HepG2 (cell line): ENCODE results near the gene U2AF2. TPM values are rescaled to one million over a fixed set of nuclear protein-coding genes. Genes with fewer than 3 reads are reported as not detected.

Experiments used
- ATAC-seq: fragments of 200-7000 bp; cut with Tn5 transposase; 3 replicates; pipeline ENCODE4 v1.9.1; 2020; ENCODE audit warnings: mild to moderate bottlenecking, moderate library complexity
- BruUV-seq: library from RNA; stranded (reverse); fragments of 400-500 nt; replicated peaks from 2 replicates; lab custom pipeline; 2021; lab: Mats Ljungman, UMichigan
- CTCF ChIA-PET: fragments of 300-600 bp; formaldehyde crosslinking; extraction: SDS; loops from one replicate; lab custom pipeline; 2021; ENCODE audit warnings: low total read pairs, inconsistent platforms, low intra/inter-chr PET ratio; lab: Yijun Ruan, JAX
- POLR2A ChIA-PET: fragments of 350-600 bp; sonication (Branson Sonifier 250); formaldehyde crosslinking; loops from one replicate; lab custom pipeline; 2020; ENCODE audit warnings: antibody characterized with exemption, inconsistent platforms; lab: Yijun Ruan, JAX
- DNase-seq: peaks from one replicate; pipeline ENCODE4 v3.0.0-alpha.2; 2015; ENCODE audit warnings: low spot score
- FAIRE-seq: peaks from 3 replicates; lab custom pipeline; 2011; peaks lifted over from hg19 to GRCh38; lab: Jason Lieb, UNC
- H2AFZ ChIP-seq: one replicate; pipeline ENCODE4 v1.6.1; 2011; ENCODE audit warnings: low read length, inconsistent platforms
- H3K27ac ChIP-seq: fragments of 300-600 bp; 3 replicates; pipeline ENCODE4 v1.8.0; 2011; ENCODE audit warnings: mixed run types, mild to moderate bottlenecking, mixed read lengths, low read length, inconsistent platforms; ENCODE audit not compliant: insufficient read depth; ENCODE audit errors: extremely low read length
- H3K27me3 ChIP-seq, 2 experiments: fragments of 200-600 bp in 1 of 2; 2 replicates in 1 of 2; 3 replicates in 1 of 2; pipeline versions ENCODE4 v1.6.0 to v1.8.0; 2011; ENCODE audit warnings: low read length in 2 of 2, mild to moderate bottlenecking in 2 of 2, moderate library complexity in 2 of 2, inconsistent platforms in 1 of 2; ENCODE audit not compliant: insufficient read depth in 2 of 2, control insufficient read depth in 1 of 2
- H3K36me3 ChIP-seq, 2 experiments: fragments of 200-600 bp in 1 of 2; replicated peaks in 1 of 2; 2 replicates in 1 of 2; 3 replicates in 1 of 2; pipeline versions ENCODE4 v1.5.1 to v1.8.0; 2011; ENCODE audit warnings: low read length in 2 of 2, inconsistent platforms in 1 of 2; ENCODE audit not compliant: insufficient read depth in 2 of 2, control insufficient read depth in 1 of 2
- H3K4me1 ChIP-seq: 2 replicates; pipeline ENCODE4 v1.5.1; 2012; ENCODE audit warnings: low read length, inconsistent platforms; ENCODE audit not compliant: insufficient read depth
- H3K4me2 ChIP-seq: 2 replicates; pipeline ENCODE4 v1.6.0; 2011; ENCODE audit warnings: low read depth, low read length, inconsistent platforms
- H3K4me3 ChIP-seq, 3 experiments: fragments of 200-600 bp in 1 of 3; sonication (generic), shearing (Covaris generic) in 1 of 3; replicated peaks in 1 of 3; 2 replicates each; pipeline ENCODE4 v1.5.1; 2011 to 2016; ENCODE audit warnings: low read length in 3 of 3, inconsistent platforms in 2 of 3, low read depth in 2 of 3, mild to moderate bottlenecking in 2 of 3, control low read depth in 1 of 3, mixed read lengths in 1 of 3; ENCODE audit not compliant: insufficient read depth in 1 of 3
- H3K79me2 ChIP-seq: one replicate; pipeline ENCODE4 v1.6.1; 2011; ENCODE audit warnings: low read length, inconsistent platforms; ENCODE audit not compliant: insufficient read depth
- H3K9ac ChIP-seq: 2 replicates; pipeline ENCODE4 v1.6.0; 2011; ENCODE audit warnings: mild to moderate bottlenecking, low read depth, low read length, inconsistent platforms; ENCODE audit not compliant: insufficient read depth
- H3K9me3 ChIP-seq: 2 replicates; pipeline ENCODE4 v1.5.1; 2012; ENCODE audit warnings: mild to moderate bottlenecking, low read length
- H4K20me1 ChIP-seq: 2 replicates; pipeline ENCODE4 v1.6.0; 2011; ENCODE audit warnings: inconsistent platforms, mild to moderate bottlenecking, low read length, moderate library complexity; ENCODE audit not compliant: insufficient read depth
- AGO2 ChIP-seq: fragments of 200-400 bp; formaldehyde crosslinking; optimal IDR thresholded peaks from 2 replicates; pipeline ENCODE3; 2017; ENCODE audit warnings: mild to moderate bottlenecking, low read depth, low read length, moderate library complexity
- IKZF1 ChIP-seq: fragments of 450-650 bp; IDR thresholded peaks from 2 replicates; pipeline ENCODE4 v1.7.1; 2016
- NR2F1 ChIP-seq, 2 experiments: fragments of 450-650 bp in 1 of 2; formaldehyde crosslinking in 1 of 2; IDR thresholded peaks; 2 replicates each; pipeline versions ENCODE4 v1.5.0 to v1.6.1; 2016 to 2020; ENCODE audit warnings: mild to moderate bottlenecking in 1 of 2, missing compliant biosample characterization in 1 of 2, missing genetic modification reagents in 1 of 2, moderate library complexity in 1 of 2
- NR3C1 ChIP-seq: sonication (generic); formaldehyde crosslinking; IDR thresholded peaks from 2 replicates; pipeline ENCODE4 v1.4.0; 2020; ENCODE audit warnings: missing genetic modification reagents
- WGBS: methylation state at CpG from one replicate; pipeline ENCODE4 v1.1.6; 2017; ENCODE audit warnings: low lambda C conversion rate; 5-methylcytosine and 5-hydroxymethylcytosine counted together
- in situ Hi-C: cut with HindIII; loops from 2 replicates; pipeline ENCODE4 v1.10.0; 2017; ENCODE audit warnings: low pct_unique_long_range_greater_than_20kb; ENCODE audit not compliant: extremely low pct_ligation_motif_present
- intact Hi-C: fragments of 100-400 bp; cut with micrococcal nuclease; formaldehyde crosslinking; loops from one replicate; pipeline ENCODE4 v1.10.0; 2022; ENCODE audit not compliant: unreplicated experiment
- polyA plus RNA-seq, 8 experiments: library from polyadenylated mRNA; depleted of rRNA in 3 of 8; stranded (reverse) in 7 of 8; unstranded in 1 of 8; fragments of >200 nt; fragmentation: Illumina TruSeq in 4 of 8; extraction: Trizol in 4 of 8; gene quantifications; 2 replicates each; pipeline versions ENCODE4 v1.2.1 to v1.2.3, GENCODE V29; 2011 to 2016; ENCODE audit warnings: low read depth in 4 of 8, missing spikeins in 1 of 8, mixed read lengths in 1 of 8; ENCODE audit not compliant: insufficient read depth in 1 of 8
- total RNA-seq, 5 experiments: library from RNA; depleted of rRNA; stranded (reverse); fragments of >200 nt; fragmentation: Illumina TruSeq; extraction: Trizol; gene quantifications; 2 replicates each; pipeline ENCODE4 v1.2.3, GENCODE V29; 2016; ENCODE audit warnings: low read depth in 1 of 5
- TF ChIP-seq, protein P1 (sequence below): sonication (generic); formaldehyde crosslinking; IDR thresholded peaks from 2 replicates; pipeline ENCODE4 v1.5.0; 2020; ENCODE audit warnings: mild to moderate bottlenecking, missing genetic modification reagents, moderate library complexity
- TF ChIP-seq, protein P2 (sequence below): sonication (generic); formaldehyde crosslinking; IDR thresholded peaks from 2 replicates; pipeline ENCODE4 v1.5.0; 2020; ENCODE audit warnings: mild to moderate bottlenecking, missing genetic modification reagents, borderline replicate concordance

U2AF2 gene
- total and polyA plus RNA-seq, 2 of the 13 experiments (the other 11 are each of a cell fraction or from before 2014, with no cell fraction given) = 84.3 to 124 TPM

DNA sequence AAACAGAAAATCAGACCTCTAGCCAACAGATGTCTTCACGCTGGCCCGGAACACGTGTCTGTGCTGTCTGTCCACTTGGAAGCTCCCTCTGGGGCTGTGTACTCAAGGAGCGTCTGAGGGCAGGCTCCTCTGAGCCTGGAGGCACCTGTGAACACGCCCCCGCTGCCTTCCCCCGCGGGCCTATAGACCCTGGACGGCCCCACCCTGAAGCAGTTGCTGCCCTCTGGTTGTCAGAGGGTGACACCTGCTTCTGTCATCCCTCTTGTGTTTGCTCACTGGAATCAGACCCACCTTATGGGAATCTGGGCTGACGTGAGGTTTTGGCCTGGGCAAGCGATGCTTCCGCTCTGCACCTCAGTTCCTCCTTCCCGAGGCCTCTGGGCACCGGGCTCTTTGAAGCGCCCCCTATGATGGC lies 39.4 kb downstream of the U2AF2 start:
- Histone ChIP-seq H4K20me1 (no peaks in the 10 kb centered on the region), H3K4me1 (no peaks in the 10 kb centered on the region), H2AFZ (no peak overlapping the region), H3K27me3 (no peaks in the 10 kb centered on the region), H3K4me3 (no peak overlapping the region)
- 100% methylated on average over 9 of the region's 15 CpGs for WGBS
- in situ Hi-C loops = no loop called here
- CTCF ChIA-PET = no interaction called here
- TF ChIP-seq, protein P1, sequence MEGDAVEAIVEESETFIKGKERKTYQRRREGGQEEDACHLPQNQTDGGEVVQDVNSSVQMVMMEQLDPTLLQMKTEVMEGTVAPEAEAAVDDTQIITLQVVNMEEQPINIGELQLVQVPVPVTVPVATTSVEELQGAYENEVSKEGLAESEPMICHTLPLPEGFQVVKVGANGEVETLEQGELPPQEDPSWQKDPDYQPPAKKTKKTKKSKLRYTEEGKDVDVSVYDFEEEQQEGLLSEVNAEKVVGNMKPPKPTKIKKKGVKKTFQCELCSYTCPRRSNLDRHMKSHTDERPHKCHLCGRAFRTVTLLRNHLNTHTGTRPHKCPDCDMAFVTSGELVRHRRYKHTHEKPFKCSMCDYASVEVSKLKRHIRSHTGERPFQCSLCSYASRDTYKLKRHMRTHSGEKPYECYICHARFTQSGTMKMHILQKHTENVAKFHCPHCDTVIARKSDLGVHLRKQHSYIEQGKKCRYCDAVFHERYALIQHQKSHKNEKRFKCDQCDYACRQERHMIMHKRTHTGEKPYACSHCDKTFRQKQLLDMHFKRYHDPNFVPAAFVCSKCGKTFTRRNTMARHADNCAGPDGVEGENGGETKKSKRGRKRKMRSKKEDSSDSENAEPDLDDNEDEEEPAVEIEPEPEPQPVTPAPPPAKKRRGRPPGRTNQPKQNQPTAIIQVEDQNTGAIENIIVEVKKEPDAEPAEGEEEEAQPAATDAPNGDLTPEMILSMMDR = 0 out of 2 replicates have a peak, but pooled peaks have one; percentile 6
- TF ChIP-seq NR3C1 = no peak
- TF ChIP-seq, all 625 proteins: peak for 1
- peaks cover 25 to 40% of the 10 kb centered on the region in 2 experiments; a peak in 4 of 5 replicates for H3K36me3 ChIP-seq
- no peak for ATAC-seq
- H3K9ac ChIP-seq = no peak overlapping the region
- no peak overlapping the region for H3K27ac ChIP-seq
- H3K79me2 ChIP-seq = no peaks in the 10 kb centered on the region
- no peak for FAIRE-seq
- no peaks in the 10 kb centered on the region for H3K9me3 ChIP-seq
- POLR2A ChIA-PET = interaction anchor here (1.1 kb wide), 1 partner anchor 11 kb away, joined by 4 read pairs; no protein-coding TSS in a partner anchor
- H3K4me2 ChIP-seq = no peak overlapping the region
- intact Hi-C loops = no loop called here
- BruUV-seq = no TSS peak
- no peak for DNase-seq

DNA sequence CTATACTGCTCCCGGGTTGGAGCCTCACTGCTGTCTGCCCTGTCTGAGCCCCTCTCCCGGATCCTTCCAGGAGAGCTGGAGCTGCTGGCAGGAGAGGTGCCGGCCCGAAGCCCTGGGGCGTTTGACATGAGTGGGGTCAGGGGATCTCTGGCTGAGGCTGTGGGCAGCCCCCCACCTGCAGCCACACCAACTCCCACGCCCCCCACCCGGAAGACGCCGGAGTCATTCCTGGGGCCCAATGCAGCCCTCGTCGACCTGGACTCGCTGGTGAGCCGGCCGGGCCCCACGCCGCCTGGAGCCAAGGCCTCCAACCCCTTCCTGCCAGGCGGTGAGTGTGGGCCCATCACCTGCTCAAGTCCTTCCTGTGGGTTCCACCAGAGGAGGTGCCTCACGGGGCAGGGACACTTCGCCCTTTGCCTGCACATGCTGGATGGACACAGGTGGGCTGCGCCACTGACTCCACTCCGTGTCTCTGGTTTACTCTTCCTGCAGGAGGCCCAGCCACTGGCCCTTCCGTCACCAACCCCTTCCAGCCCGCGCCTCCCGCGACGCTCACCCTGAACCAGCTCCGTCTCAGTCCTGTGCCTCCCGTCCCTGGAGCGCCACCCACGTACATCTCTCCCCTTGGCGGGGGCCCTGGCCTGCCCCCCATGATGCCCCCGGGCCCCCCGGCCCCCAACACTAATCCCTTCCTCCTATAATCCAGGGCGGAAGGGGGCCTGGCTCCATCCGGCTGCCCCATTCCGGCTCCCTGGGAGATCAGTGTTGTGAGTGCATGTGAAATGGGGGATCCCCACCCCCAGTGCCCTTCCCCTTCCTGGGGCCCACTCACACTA lies 40.0 kb downstream of the U2AF2 start:
- no TSS peak for BruUV-seq
- no peak for FAIRE-seq
- Histone ChIP-seq H3K4me3 (no peak overlapping the region), H3K9ac (no peak overlapping the region), H3K36me3 (peaks cover 25 to 34% of the 10 kb centered on the region in 2 experiments; a peak in 4 of 5 replicates), H2AFZ (no peak overlapping the region), H3K4me2 (no peak overlapping the region), H3K9me3 (no peaks in the 10 kb centered on the region), H3K27me3 (no peaks in the 10 kb centered on the region), H3K4me1 (no peaks in the 10 kb centered on the region), H3K79me2 (no peaks in the 10 kb centered on the region), H4K20me1 (no peaks in the 10 kb centered on the region), H3K27ac (no peak overlapping the region)
- no peak for DNase-seq
- ATAC-seq = no peak
- 98% methylated on average over 28 of the region's 37 CpGs for WGBS
- CTCF ChIA-PET = no interaction called here
- POLR2A ChIA-PET = no interaction called here
- TF ChIP-seq IKZF1 (no peak), AGO2 (peak; percentile 70), NR2F1 (CRISPR knock-in tag; IDR thresholded peaks at IDR 0.05) (no peak)
- TF ChIP-seq, protein P2, sequence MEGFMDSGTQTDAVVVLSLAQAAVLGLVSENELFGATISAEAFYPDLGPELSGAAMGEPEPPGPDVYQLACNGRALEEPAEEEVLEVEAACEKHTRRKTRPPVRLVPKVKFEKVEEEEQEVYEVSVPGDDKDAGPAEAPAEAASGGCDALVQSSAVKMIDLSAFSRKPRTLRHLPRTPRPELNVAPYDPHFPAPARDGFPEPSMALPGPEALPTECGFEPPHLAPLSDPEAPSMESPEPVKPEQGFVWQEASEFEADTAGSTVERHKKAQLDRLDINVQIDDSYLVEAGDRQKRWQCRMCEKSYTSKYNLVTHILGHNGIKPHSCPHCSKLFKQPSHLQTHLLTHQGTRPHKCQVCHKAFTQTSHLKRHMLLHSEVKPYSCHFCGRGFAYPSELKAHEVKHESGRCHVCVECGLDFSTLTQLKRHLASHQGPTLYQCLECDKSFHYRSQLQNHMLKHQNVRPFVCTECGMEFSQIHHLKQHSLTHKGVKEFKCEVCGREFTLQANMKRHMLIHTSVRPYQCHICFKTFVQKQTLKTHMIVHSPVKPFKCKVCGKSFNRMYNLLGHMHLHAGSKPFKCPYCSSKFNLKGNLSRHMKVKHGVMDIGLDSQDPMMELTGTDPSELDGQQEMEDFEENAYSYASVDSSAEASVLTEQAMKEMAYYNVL (CRISPR knock-in tag) = no peak
- intact Hi-C loops = no loop called here
- in situ Hi-C loops = no loop called here
